ACC112 (cell line): ENCODE data around the gene ZFP62.
A peak's percentile ranks its signal among the peaks of the same experiment; 100 is the strongest.

Source experiments
- H2AFZ ChIP-seq: fragments of 200-600 bp; sonication (generic); one replicate; pipeline ENCODE4 v1.6.0; 2017; ENCODE audit warnings: antibody characterized with exemption, low read length; ENCODE audit not compliant: unreplicated experiment
- H3K27ac ChIP-seq: fragments of 200-600 bp; sonication (generic); 2 replicates; pipeline ENCODE4 v1.5.1; 2014; ENCODE audit warnings: low read depth, mild to moderate bottlenecking, antibody characterized with exemption, low read length, moderate library complexity
- H3K27me3 ChIP-seq: fragments of 200-600 bp; sonication (generic); 2 replicates; pipeline ENCODE4 v1.6.1; 2014; ENCODE audit warnings: mild to moderate bottlenecking, antibody characterized with exemption, low read length, moderate library complexity, mixed read lengths; ENCODE audit not compliant: insufficient read depth
- H3K36me3 ChIP-seq: fragments of 200-600 bp; sonication (generic); 2 replicates; pipeline ENCODE4 v1.6.1; 2016; ENCODE audit warnings: mild to moderate bottlenecking, antibody characterized with exemption, low read length, moderate library complexity, mixed read lengths; ENCODE audit not compliant: insufficient read depth
- H3K4me1 ChIP-seq: fragments of 200-600 bp; sonication (generic); one replicate; pipeline ENCODE4 v1.6.1; 2016; ENCODE audit warnings: low read length, mixed read lengths; ENCODE audit not compliant: insufficient read depth, unreplicated experiment, control insufficient read depth
- H3K4me3 ChIP-seq: fragments of 200-600 bp; sonication (generic); 2 replicates; pipeline ENCODE4 v1.5.1; 2014; ENCODE audit warnings: mild to moderate bottlenecking, low read depth, low read length
- H3K79me2 ChIP-seq: fragments of 200-600 bp; sonication (generic); one replicate; pipeline ENCODE4 v1.6.0; 2016; ENCODE audit warnings: low read length; ENCODE audit not compliant: control insufficient read depth, unreplicated experiment, insufficient read depth

ZFP62 gene

GRCh38 chr5:180809403-180810209, 51.5 kb downstream of the ZFP62 start:
- peaks cover 37% of the 10 kb centered on the region for H3K79me2 ChIP-seq
- peak overlapping the region; percentile 86 for H2AFZ ChIP-seq
- H3K36me3 ChIP-seq = no peaks in the 10 kb centered on the region
- H3K27ac ChIP-seq = peak overlapping the region; percentile 72
- H3K4me1 ChIP-seq = peaks cover 37% of the 10 kb centered on the region
- H3K27me3 ChIP-seq = no peaks in the 10 kb centered on the region
- peak overlapping the region; percentile 78 for H3K4me3 ChIP-seq

- Histone ChIP-seq H3K27ac (peak overlapping the region; percentile 33; the same call in 1 of the 2 replicates), H3K79me2 (peaks cover 45% of the 10 kb centered on the region), H2AFZ (no peak overlapping the region), H3K27me3 (no peaks in the 10 kb centered on the region), H3K4me3 (peak overlapping the region; percentile 78), H3K4me1 (peaks cover 39% of the 10 kb centered on the region), H3K36me3 (no peaks in the 10 kb centered on the region)
Measured at GRCh38 chr5:180808461-180809000, 52.5 kb downstream of the ZFP62 start.

DNA sequence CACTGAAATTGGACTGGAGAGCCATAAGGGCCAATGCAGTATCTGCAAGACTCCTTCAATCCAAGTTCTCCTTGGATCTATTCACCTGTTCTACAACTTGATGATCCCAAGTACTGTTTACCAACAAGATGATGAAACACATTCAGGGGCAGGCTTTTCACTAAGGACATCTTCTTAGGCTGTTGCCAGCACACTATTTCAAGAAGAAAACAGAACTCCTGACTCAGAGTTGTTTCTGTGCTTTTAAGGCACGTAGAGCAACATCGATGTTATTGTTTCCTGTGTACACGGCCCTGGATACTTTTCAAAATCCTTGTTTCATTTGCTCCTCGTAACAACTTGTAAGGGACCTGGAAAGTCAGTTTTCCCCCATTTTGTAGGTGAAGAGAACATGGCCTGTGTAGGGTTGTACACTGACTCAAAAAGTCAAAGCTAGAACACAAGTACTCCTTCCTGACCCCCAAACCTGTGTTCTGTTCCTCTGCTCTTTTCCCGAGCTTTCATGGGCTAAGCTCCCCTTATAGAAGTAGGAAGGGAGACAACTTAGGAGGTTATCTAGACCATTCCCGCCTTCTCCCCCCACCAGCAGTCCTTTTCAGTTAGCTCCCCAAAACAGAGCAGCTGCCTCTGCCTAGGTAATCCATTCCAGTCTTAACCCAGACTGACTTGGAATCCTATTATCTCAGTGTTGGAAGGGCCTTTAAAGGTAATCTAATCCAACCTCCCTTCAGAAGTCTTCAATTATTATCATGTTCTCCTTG, 53.2 kb downstream of the ZFP62 start:
- Histone ChIP-seq H3K4me3 (peak overlapping the region; percentile 78), H3K4me1 (peaks cover 46% of the 10 kb centered on the region), H2AFZ (no peak overlapping the region), H3K36me3 (no peaks in the 10 kb centered on the region), H3K79me2 (peaks cover 45% of the 10 kb centered on the region), H3K27me3 (no peaks in the 10 kb centered on the region), H3K27ac (peak overlapping the region; percentile 33; the same call in 1 of the 2 replicates)

DNA sequence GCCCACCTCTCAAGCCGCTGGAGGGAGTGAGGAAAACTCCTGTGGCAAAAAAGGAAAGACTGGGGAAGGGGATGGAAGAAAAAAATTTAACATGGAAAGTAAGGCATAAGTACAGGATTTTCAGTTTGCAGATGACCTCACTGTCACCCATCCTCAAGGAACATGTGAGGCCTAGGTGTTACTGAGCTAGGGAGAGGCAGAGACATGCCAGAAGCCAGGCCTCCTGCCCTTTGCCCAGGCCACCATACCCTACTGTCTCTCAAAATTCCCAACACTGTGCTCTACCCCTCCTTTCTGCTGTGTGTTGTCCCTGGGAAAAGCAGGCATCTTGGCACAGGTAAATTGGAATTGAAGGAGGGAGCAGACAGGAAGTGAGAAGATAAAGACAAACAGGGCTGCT, 54.0 kb downstream of the ZFP62 start:
- Histone ChIP-seq H2AFZ (no peak overlapping the region), H3K4me1 (peaks cover 46% of the 10 kb centered on the region), H3K27me3 (no peaks in the 10 kb centered on the region), H3K79me2 (peaks cover 46% of the 10 kb centered on the region), H3K27ac (no peak overlapping the region), H3K36me3 (no peaks in the 10 kb centered on the region), H3K4me3 (peak overlapping the region; percentile 78)

- no peak overlapping the region for H3K27ac ChIP-seq
- H3K4me3 ChIP-seq = peak overlapping the region; percentile 78; the same call in 1 of the 2 replicates
Measured at GRCh38 chr5:180806351-180807011, 54.6 kb downstream of the ZFP62 start.

GRCh38 chr5:180804129-180804618, 56.9 kb downstream of the ZFP62 start:
- Histone ChIP-seq H3K36me3 (no peaks in the 10 kb centered on the region), H2AFZ (no peak overlapping the region), H3K79me2 (peaks cover 66% of the 10 kb centered on the region), H3K27me3 (no peaks in the 10 kb centered on the region), H3K27ac (no peak overlapping the region), H3K4me1 (peaks cover 64% of the 10 kb centered on the region), H3K4me3 (no peak overlapping the region)

More at GRCh38 chr5:180806351-180807011, 54.6 kb downstream of the ZFP62 start:
- Histone ChIP-seq H3K27me3 (no peaks in the 10 kb centered on the region), H3K36me3 (no peaks in the 10 kb centered on the region), H3K4me1 (peaks cover 46% of the 10 kb centered on the region), H3K79me2 (peaks cover 47% of the 10 kb centered on the region), H2AFZ (no peak overlapping the region)

- Histone ChIP-seq H3K4me3 (peak overlapping the region; percentile 97), H3K27ac (peak overlapping the region; percentile 53), H3K36me3 (no peaks in the 10 kb centered on the region), H3K79me2 (peaks cover 67% of the 10 kb centered on the region), H2AFZ (peak overlapping the region; percentile 64), H3K27me3 (no peaks in the 10 kb centered on the region), H3K4me1 (peaks cover 65% of the 10 kb centered on the region)
Measured at GRCh38 chr5:180803181-180804128, 57.6 kb downstream of the ZFP62 start.

DNA sequence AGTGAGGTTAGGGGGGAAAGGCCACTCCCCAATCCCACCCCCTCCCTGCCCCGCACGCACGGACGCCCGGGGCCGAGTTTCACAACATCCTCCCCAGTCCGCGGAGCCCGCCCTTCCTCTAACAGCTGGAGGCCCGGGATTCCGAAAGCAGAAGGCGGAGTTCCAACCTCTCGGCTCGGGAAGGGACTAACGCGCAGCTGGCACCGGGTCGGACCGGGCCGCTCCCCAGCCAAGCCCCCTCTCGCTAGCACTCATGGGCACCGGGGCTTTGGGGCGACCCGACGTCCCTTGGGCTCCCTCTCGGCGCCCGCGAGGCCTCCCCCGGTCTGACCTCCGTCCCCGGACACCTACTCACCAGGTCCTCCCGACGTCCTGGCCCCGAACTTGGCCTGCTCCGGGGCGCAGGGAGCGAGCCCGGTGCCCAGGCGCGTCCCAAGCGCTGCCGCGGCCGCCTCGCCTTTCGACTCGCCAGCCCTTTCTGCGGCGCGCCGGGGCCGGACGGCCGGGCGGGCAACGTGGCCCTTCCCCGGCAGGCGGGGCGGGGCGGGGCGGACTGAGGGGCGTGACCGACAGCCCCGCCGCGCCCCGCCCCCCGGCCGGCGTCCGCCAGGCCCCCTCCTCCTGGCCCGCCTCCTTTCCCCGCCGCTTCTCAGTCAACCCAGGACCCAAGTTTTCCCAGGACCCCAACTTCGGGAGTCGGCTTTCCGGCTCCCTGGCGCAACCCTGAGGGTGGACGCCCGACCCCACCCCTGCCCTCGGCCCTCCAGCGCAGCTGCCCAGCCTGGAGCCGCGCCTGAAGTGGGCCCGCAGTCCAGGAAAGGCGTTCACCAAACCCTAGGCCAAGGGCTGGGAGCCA, 58.5 kb downstream of the ZFP62 start, which contains the start of gene MGAT1:
MGAT1 (minus strand) TSS at position 482 of the 856 bp plus-strand sequence. CDS start 9,835 bp downstream, outside the sequence.
- H3K4me1 ChIP-seq = peaks cover 65% of the 10 kb centered on the region
- H2AFZ ChIP-seq = peak within 1 kb of the TSS; percentile 94
- peaks cover 68% of the 10 kb centered on the region for H3K79me2 ChIP-seq
- no peaks in the 10 kb centered on the region for H3K36me3 ChIP-seq
- no peaks in the 10 kb centered on the region for H3K27me3 ChIP-seq
- H3K4me3 ChIP-seq = peak within 1 kb of the TSS; percentile 97
- peak within 1 kb of the TSS; percentile 96 for H3K27ac ChIP-seq
